AG10803 (cell line): ENCODE results near the gene YAF2.

Source experiments
- DNase-seq: peaks from one replicate; pipeline ENCODE4 v3.0.0; 2010; ENCODE audit warnings: low read depth
- H3K4me3 ChIP-seq: 2 replicates; pipeline ENCODE4 v1.5.1; 2011; ENCODE audit warnings: mild to moderate bottlenecking, low read length, control low read depth
- CTCF ChIP-seq: conservative IDR thresholded peaks from 2 replicates; pipeline ENCODE4 v1.5.1; 2011; ENCODE audit warnings: mild to moderate bottlenecking, low read length, control low read depth, inconsistent platforms

YAF2 gene

GRCh38 chr12:42238240-42239140 is at the start of gene YAF2:
Gene YAF2 (minus strand): TSS chr12:42238248. CDS start chr12:42238180, 68 bp downstream.
- no peak for TF ChIP-seq CTCF
- peak within 1 kb of the TSS; percentile 81 for H3K4me3 ChIP-seq
- peak; percentile 87 for DNase-seq

GRCh38 chr12:42286741-42287140 is 48.7 kb upstream of the YAF2 start:
- TF ChIP-seq CTCF: no peak
- no peak for DNase-seq
- no peak overlapping the region for H3K4me3 ChIP-seq

GRCh38 chr12:42285431-42285830 is 47.4 kb upstream of the YAF2 start:
- no peak overlapping the region for H3K4me3 ChIP-seq
- DNase-seq: no peak
- no peak for TF ChIP-seq CTCF

GRCh38 chr12:42284876-42285275 is 46.8 kb upstream of the YAF2 start:
- DNase-seq: no peak
- no peak overlapping the region for H3K4me3 ChIP-seq
- no peak for TF ChIP-seq CTCF

GRCh38 chr12:42284157-42284556 is 46.1 kb upstream of the YAF2 start:
- no peak overlapping the region for H3K4me3 ChIP-seq
- no peak for DNase-seq
- no peak for TF ChIP-seq CTCF

- H3K4me3 ChIP-seq: no peak overlapping the region
- no peak for DNase-seq
- TF ChIP-seq CTCF: no peak
Measured at GRCh38 chr12:42283739-42284138, 45.7 kb upstream of the YAF2 start.

- DNase-seq: no peak
- H3K4me3 ChIP-seq: no peak overlapping the region
- no peak for TF ChIP-seq CTCF
Measured at GRCh38 chr12:42282294-42282693, 44.2 kb upstream of the YAF2 start.
